Measurements from ENCODE around the gene COL9A2. TPM values are rescaled to one million over a fixed set of nuclear protein-coding genes. Genes with fewer than 3 reads are reported as not detected.

COL9A2 gene
- total RNA-seq, 2 donors from 2014 or later, result 27.4 to 36.3 TPM

DNA sequence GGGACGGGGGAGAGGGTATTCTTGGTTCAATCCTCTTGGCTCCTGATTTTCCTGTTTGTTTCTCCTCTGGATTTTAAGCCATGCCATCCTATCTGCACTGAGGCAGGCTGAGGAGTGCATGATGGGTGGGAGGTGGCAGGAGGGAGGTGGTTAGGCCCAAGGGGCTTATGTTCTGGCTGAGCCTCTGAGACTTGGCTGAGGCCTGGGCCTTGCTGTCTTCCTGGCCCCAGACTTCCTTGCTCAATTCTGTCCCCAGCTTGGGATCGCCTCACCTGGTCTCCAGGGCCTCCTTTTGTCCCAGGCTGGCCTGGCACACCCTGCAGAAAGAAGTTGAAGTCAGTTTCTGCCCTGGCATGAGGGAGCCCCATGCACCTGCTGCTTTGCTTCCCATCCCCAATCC, 11.2 kb downstream of the COL9A2 start:
- no peaks in the 10 kb centered on the region for H3K36me3 Mint-ChIP-seq (ENCODE audit: insufficient read depth in 2 of 2)
- no peaks in the 10 kb centered on the region for H3K9me3 Mint-ChIP-seq
- H3K27me3 Mint-ChIP-seq (ENCODE audit: low read depth), result no peaks in the 10 kb centered on the region
- H3K27ac Mint-ChIP-seq, result no peak overlapping the region
- DNase-seq (no peak), ATAC-seq (replicated peaks in 1 of 2) (no peak)
- H3K4me3 Mint-ChIP-seq, result no peak overlapping the region
- no peaks in the 10 kb centered on the region for H3K4me1 Mint-ChIP-seq (ENCODE audit: low read depth)

DNA sequence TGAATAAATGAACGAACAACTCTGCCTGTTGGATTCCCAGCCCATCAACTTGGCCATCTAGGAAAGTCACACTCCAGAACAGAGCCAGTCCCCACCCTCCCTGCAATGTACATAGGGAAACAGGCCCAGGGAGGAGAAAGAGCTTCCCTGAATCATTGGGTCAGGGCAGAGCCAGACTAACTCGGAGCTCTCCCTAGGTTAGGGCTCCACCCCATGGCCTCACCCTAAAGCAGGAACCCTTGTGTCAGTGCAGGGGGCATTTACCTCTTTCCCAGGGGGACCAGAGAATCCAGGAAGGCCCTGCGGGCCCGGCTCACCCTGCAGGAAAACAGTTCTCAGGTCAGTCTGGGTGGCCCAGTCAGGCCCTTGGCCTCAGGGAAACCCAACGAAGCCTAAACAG, 11.6 kb downstream of the COL9A2 start:
- H3K27me3 Mint-ChIP-seq (ENCODE audit: low read depth), result no peaks in the 10 kb centered on the region
- H3K4me1 Mint-ChIP-seq (ENCODE audit: low read depth), result no peaks in the 10 kb centered on the region
- no peaks in the 10 kb centered on the region for H3K9me3 Mint-ChIP-seq
- no peak overlapping the region for H3K27ac Mint-ChIP-seq
- DNase-seq, result peak in 1 of 2 donors; percentile 25
- ATAC-seq (replicated peaks in 1 of 2), result peak in 1 of 2 donors; percentile 31
- no peak overlapping the region for H3K4me3 Mint-ChIP-seq
- no peaks in the 10 kb centered on the region for H3K36me3 Mint-ChIP-seq (ENCODE audit: insufficient read depth in 2 of 2)

DNA sequence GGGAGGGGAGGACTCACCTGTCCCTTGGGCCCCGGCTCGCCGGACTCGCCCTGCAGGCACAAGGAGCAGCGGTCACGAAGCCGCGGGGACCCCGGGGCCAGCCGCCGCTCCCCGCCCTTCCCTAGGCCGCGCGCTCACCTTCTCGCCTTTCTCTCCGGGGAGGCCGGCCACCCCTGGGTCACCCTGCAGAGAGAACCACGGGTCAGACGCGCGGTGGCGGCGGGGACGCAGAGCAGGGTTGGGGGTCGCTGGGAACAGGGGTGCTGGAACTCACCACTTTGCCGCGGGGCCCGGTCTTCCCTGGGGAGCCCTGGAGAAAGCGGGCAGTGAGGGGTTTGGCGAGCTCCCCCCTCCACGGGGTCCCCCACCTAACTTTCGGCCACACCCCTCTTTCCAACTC, 13.3 kb downstream of the COL9A2 start:
- Mint-ChIP-seq H3K27ac (no peak overlapping the region), H3K36me3 (ENCODE audit: insufficient read depth in 2 of 2) (no peaks in the 10 kb centered on the region), H3K27me3 (ENCODE audit: low read depth) (no peaks in the 10 kb centered on the region), H3K9me3 (no peaks in the 10 kb centered on the region), H3K4me1 (ENCODE audit: low read depth) (no peaks in the 10 kb centered on the region), H3K4me3 (no peak overlapping the region)
- ATAC-seq (replicated peaks in 1 of 2) (no peak), DNase-seq (no peak)

DNA sequence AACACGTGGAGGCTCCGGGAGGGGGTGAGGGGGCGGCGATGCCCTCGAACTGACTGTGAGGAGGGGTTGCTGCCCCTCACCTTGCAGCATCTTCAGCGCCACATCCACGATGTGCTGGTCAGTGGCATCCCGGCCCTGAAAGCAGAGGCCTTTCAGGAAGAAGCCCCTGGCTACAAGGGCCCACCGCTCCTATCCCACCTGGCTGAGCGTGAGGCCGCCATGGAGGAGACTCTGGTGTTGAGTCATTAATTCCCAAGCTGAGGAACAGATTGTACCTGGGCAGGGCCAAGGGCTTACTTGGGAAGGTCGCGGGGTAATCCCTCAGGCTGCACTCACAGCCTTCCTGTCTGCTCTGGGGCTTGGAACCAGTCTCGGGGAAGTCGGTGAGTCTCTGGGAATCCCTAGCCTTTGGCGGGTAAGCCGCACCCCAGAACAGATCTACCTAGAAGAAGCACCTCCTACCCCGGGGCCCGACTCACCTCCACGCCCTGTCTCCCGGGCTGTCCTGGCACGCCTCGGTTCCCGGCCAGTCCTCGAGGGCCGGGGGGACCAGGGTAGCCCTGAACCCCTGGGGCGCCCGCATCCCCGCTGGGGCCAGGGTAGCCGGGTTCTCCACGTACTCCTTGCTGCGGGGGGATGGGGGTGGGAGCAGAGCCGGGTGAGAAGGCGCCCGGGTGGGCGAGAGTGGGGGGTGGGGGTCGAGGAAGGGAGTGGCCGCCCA, 13.9 kb downstream of the COL9A2 start:
- Mint-ChIP-seq H3K9me3 (no peaks in the 10 kb centered on the region), H3K27me3 (ENCODE audit: low read depth) (no peaks in the 10 kb centered on the region), H3K27ac (no peak overlapping the region), H3K4me1 (ENCODE audit: low read depth) (no peaks in the 10 kb centered on the region), H3K36me3 (ENCODE audit: insufficient read depth in 2 of 2) (no peaks in the 10 kb centered on the region), H3K4me3 (no peak overlapping the region)
- ATAC-seq (replicated peaks in 1 of 2), result no peak
- no peak for DNase-seq

DNA sequence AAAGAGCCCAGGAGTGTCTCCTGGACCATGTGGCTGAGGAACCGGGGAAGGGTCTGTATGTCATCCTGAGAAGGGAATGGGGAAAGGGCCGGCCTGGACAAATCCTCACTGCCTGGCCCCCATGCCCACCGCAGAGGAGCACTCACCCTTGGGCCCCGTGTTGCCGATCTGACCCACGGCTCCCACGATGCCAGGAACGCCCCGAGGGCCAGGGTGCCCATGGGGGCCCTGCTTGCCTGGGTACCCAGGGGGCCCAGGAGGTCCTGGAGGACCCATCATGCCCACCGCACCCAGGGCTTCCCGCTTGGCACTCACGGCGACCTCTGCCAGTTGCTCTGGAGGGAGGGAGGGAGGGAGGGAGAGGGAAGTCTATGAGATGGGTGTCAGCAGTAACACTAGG, 14.6 kb downstream of the COL9A2 start:
- H3K9me3 Mint-ChIP-seq, result no peaks in the 10 kb centered on the region
- ATAC-seq (replicated peaks in 1 of 2) (no peak), DNase-seq (no peak)
- H3K27me3 Mint-ChIP-seq (ENCODE audit: low read depth), result no peaks in the 10 kb centered on the region
- no peaks in the 10 kb centered on the region for H3K4me1 Mint-ChIP-seq (ENCODE audit: low read depth)
- H3K4me3 Mint-ChIP-seq, result no peak overlapping the region
- no peaks in the 10 kb centered on the region for H3K36me3 Mint-ChIP-seq (ENCODE audit: insufficient read depth in 2 of 2)
- H3K27ac Mint-ChIP-seq, result no peak overlapping the region

DNA sequence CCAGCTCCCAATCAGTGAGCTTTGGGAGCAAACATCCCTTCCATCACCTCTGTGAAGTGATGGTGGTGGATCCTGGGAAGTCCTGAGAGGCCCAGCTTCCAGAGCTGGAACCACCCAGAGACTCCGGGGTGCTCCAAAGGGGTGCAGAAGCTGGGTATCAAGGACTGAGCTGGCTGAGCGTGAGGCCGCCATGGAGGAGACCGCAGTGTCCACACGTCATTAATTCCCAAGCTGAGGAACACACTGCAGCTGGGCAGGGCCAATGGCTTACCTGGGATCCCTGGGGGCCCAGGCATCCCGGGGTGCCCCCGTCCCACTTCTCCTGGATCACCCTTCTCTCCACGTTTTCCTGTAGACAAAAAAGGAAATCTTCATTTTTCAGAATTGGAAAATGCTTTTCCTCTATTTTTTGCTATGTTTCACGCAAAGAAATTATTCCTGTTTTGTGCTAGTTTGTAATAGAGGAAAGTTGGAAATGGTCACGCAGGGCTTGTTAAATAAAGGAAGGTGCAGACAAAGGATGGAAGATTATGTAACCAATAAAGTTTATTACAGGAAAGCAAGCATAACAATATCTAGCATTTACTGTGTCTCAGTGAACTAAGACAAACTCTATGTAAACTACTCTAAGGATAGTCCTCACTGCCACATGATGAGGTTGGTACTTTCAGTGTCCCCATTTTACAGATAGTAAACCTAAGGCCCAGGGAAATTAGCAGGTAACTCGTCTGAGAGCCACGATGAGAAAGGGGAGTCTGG, 15.4 kb downstream of the COL9A2 start:
- Mint-ChIP-seq H3K4me3 (no peak overlapping the region), H3K36me3 (ENCODE audit: insufficient read depth in 2 of 2) (no peaks in the 10 kb centered on the region), H3K27ac (no peak overlapping the region), H3K4me1 (ENCODE audit: low read depth) (no peaks in the 10 kb centered on the region), H3K9me3 (no peaks in the 10 kb centered on the region), H3K27me3 (ENCODE audit: low read depth) (no peaks in the 10 kb centered on the region)
- ATAC-seq (replicated peaks in 1 of 2), result no peak
- DNase-seq, result no peak

DNA sequence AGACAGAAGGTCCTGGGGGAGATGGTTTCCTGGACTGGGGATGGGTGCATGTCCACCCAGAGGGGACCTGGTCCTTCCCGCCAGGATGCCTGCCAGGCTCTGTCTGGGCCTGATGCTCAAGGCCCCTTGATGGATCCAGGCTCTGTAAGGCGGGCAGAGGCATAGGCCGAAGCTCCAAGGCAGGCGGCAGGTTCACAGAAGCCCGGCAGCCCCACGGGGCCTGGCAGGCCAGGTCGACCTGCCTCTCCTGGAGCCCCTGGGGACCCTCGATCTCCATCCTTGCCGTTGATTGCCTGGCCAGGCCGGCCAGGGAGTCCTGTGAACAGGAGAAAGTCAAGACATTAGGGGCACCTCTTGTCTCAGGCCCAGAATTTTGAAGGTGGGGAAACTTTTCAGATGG, 16.0 kb downstream of the COL9A2 start:
- H3K27ac Mint-ChIP-seq, result no peak overlapping the region
- ATAC-seq (replicated peaks in 1 of 2) (no peak), DNase-seq (no peak)
- no peak overlapping the region for H3K4me3 Mint-ChIP-seq
- H3K4me1 Mint-ChIP-seq (ENCODE audit: low read depth), result no peaks in the 10 kb centered on the region
- no peaks in the 10 kb centered on the region for H3K9me3 Mint-ChIP-seq
- no peaks in the 10 kb centered on the region for H3K36me3 Mint-ChIP-seq (ENCODE audit: insufficient read depth in 2 of 2)
- no peaks in the 10 kb centered on the region for H3K27me3 Mint-ChIP-seq (ENCODE audit: low read depth)

DNA sequence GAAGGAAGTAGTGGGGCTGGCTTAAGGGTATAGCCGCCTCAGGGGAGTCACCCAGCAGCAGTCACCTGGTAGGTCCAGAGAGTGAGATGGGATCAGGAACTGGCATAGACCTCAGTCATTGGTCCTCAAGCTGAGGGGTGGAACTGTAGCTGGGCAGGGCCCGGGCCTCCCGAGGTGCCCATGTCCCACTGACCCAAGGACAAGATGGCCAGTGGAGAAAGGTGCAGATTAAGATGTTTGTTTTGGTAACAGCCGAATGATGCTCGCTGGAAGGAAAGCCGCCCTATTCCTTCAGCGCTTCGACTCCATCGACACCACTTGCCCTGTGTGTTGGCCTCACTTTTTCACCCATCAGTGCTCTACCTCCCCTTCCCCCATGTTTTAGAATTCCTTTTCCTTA, 16.4 kb downstream of the COL9A2 start:
- no peaks in the 10 kb centered on the region for H3K9me3 Mint-ChIP-seq
- no peaks in the 10 kb centered on the region for H3K36me3 Mint-ChIP-seq (ENCODE audit: insufficient read depth in 2 of 2)
- no peak overlapping the region for H3K27ac Mint-ChIP-seq
- ATAC-seq (replicated peaks in 1 of 2), result no peak
- H3K4me1 Mint-ChIP-seq (ENCODE audit: low read depth), result no peaks in the 10 kb centered on the region
- H3K27me3 Mint-ChIP-seq (ENCODE audit: low read depth), result no peaks in the 10 kb centered on the region
- no peak overlapping the region for H3K4me3 Mint-ChIP-seq
- no peak for DNase-seq

DNA sequence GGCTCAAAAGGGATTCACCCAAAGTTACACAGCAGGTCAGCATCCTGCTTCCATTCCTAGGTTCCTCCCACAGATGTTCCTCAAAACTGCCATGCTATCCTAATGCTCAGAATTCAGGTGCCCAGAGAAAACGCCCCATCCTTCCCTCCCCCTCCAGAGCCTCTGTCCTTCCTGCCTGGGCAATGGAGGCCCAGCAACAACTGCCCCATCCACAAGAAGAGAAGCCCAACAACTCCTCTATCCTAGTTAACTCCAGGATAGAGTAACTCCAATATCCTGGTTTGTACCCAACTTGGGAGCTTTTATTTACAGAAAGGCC, 16.9 kb downstream of the COL9A2 start:
- Mint-ChIP-seq H3K4me3 (no peak overlapping the region), H3K27me3 (ENCODE audit: low read depth) (no peaks in the 10 kb centered on the region), H3K4me1 (ENCODE audit: low read depth) (no peaks in the 10 kb centered on the region), H3K9me3 (no peaks in the 10 kb centered on the region), H3K27ac (no peak overlapping the region), H3K36me3 (ENCODE audit: insufficient read depth in 2 of 2) (peaks cover 0 to 2% of the 10 kb centered on the region in 2 donors)
- DNase-seq (no peak), ATAC-seq (replicated peaks in 1 of 2) (no peak)

DNA sequence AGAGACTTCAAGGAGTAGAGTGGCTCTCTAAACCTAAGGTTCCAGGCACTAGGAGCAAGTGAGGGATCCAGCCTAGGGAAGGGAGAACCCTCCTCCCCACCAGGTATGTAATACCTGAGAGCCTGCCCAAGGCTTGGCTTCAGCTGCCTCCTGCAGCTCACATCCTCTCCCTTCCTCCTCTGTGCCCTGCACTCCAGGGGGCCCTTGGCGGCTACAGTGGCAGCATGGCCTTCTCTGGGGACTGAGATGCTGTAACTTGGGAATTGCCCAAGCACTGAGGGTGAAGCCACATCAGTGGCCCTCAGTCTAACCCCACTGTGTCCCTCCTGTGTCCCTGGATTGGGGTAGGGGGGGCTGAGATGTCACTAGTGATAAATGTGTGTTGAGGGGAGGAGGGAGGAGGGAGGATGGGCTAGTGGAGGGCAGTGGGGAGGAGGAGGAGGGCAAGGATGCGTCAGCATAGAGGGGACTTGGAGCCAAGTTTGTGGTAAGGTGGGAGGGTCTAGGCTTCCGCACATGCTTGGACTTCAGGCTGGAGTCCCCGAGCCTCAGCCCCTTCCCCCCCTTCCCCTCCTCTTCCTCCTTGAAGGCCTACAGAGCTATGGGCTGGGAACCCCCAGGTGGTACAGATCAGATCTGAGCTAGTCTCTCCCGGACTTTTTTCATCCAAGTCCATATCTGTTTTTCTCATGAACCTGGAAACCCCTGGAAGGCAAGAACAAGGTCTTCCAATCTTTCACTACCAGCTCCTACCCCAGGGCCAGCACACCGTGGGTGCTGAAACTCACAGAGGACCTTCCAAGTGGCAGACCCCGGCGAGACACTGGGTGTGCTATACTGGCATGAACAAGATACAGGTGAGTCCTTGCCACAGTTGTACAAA, 17.5 kb downstream of the COL9A2 start:
- no peak overlapping the region for H3K4me3 Mint-ChIP-seq
- no peak overlapping the region for H3K27ac Mint-ChIP-seq
- peak in 1 of 2 donors; percentile 18 for ATAC-seq (replicated peaks in 1 of 2)
- H3K36me3 Mint-ChIP-seq (ENCODE audit: insufficient read depth in 2 of 2), result peaks cover 0 to 3% of the 10 kb centered on the region in 2 donors
- H3K27me3 Mint-ChIP-seq (ENCODE audit: low read depth), result no peaks in the 10 kb centered on the region
- DNase-seq, result no peak
- H3K4me1 Mint-ChIP-seq (ENCODE audit: low read depth), result no peaks in the 10 kb centered on the region
- H3K9me3 Mint-ChIP-seq, result no peaks in the 10 kb centered on the region

DNA sequence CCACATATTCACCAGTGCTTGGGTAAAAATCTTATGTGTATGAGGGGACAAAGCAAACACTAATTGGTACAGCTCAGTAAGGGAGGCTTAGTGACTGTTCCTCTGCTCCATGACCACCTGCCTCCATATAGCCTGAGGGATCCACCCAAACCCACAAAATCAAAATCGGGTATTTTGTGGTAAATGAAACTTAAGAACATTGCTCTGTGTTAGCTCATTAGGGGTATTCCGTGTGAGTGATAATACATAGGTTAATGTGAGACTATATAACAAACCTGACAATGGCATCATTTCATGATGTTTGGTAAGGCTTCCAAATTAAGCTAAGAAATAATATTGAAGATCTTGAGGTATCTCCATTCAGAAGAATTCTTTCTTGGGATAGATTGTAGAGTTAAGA, 25.8 kb downstream of the COL9A2 start:
- Mint-ChIP-seq H3K36me3 (ENCODE audit: insufficient read depth in 2 of 2) (peaks cover 14 to 31% of the 10 kb centered on the region in 2 donors), H3K4me3 (no peak overlapping the region), H3K27ac (peak overlapping the region; percentile 91), H3K4me1 (ENCODE audit: low read depth) (peaks cover 9% of the 10 kb centered on the region), H3K27me3 (ENCODE audit: low read depth) (no peaks in the 10 kb centered on the region), H3K9me3 (no peaks in the 10 kb centered on the region)
- DNase-seq, result no peak
- peak; percentile 18 to 52 for ATAC-seq (replicated peaks in 1 of 2)

DNA sequence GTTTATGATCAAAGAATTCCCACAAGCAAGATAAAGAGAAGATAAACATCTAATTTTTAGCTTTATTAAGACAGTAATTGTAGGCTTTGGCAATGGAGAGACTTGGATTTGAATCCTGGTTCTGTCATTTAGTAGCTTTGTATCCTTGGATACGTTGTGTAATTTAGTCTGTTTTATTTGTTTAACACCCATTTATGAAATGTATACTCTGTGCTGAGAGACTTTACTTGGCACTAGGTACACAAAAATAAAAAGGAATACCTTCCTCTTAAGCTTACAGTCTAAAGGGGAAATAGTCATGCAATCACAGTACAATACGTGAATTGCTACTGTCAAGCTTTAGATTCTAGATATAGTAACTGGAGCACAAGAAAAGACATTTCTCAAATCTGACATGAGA, 35.2 kb downstream of the COL9A2 start:
- Mint-ChIP-seq H3K27ac (peak overlapping the region; percentile 52), H3K9me3 (no peaks in the 10 kb centered on the region), H3K36me3 (ENCODE audit: insufficient read depth in 2 of 2) (peaks cover 2 to 16% of the 10 kb centered on the region in 2 donors), H3K4me1 (ENCODE audit: low read depth) (peaks cover 6% of the 10 kb centered on the region), H3K4me3 (no peak overlapping the region), H3K27me3 (ENCODE audit: low read depth) (no peaks in the 10 kb centered on the region)
- ATAC-seq (replicated peaks in 1 of 2), result no peak
- DNase-seq, result no peak

DNA sequence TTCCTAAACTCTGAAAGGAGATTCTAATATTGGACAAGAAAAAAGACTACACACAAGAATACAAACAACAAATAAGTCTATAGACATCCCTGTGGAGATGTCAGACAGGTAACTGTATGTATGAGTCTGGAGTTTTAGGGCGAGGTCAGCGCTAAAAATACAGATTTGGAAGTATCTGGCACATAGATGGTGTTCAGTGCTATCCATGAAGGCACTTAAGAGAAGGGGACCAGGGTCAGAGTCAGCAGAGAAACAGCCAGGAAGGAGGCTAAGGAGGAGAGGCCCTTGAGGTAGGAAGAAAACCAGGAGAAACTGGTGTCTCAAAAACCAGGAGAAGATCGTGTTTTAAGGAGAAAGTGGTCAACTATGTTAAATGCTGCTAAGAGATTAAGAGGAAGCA, 41.0 kb downstream of the COL9A2 start:
- Mint-ChIP-seq H3K36me3 (ENCODE audit: insufficient read depth in 2 of 2) (peaks cover 9 to 29% of the 10 kb centered on the region in 2 donors), H3K27ac (no peak overlapping the region), H3K4me3 (no peak overlapping the region), H3K9me3 (no peaks in the 10 kb centered on the region), H3K4me1 (ENCODE audit: low read depth) (peaks cover 15% of the 10 kb centered on the region), H3K27me3 (ENCODE audit: low read depth) (no peaks in the 10 kb centered on the region)
- ATAC-seq (replicated peaks in 1 of 2) (no peak), DNase-seq (no peak)

All from activated T-cell treated with anti-CD3 and anti-CD28 coated beads, Interleukin-2, amount 50 U/mL, for 72 hours (primary cell).